H1 (cell line): ENCODE data around the gene CAPN7. TPM values are rescaled to one million over a fixed set of nuclear protein-coding genes. Genes with fewer than 3 reads are reported as not detected.

Experiments used
- CTCF ChIA-PET: fragments of 300-600 bp; sonication (Branson Sonifier 250); formaldehyde crosslinking; loops from one replicate; lab custom pipeline; 2021; ENCODE audit not compliant: partially characterized antibody; lab: Charles Lee
- POLR2A ChIA-PET: fragments of 300-600 bp; sonication (Branson Sonifier 250); formaldehyde crosslinking; loops from one replicate; lab custom pipeline; 2021; ENCODE audit warnings: inconsistent platforms; ENCODE audit not compliant: partially characterized antibody; lab: Charles Lee
- DNase-seq, 2 experiments: peaks; one replicate each; pipeline versions ENCODE4 v3.0.0 to v3.0.0-alpha.2; 2010 to 2022; ENCODE audit warnings: low spot score in 2 of 2, low read depth in 1 of 2, mixed read lengths in 1 of 2
- FAIRE-seq: peaks from 2 replicates; lab custom pipeline; 2011; peaks lifted over from hg19 to GRCh38; lab: Jason Lieb, UNC
- H2AFZ ChIP-seq: 2 replicates; pipeline ENCODE4 v1.8.1; 2012; ENCODE audit warnings: low read length, inconsistent platforms
- H2AK5ac ChIP-seq: 2 replicates; pipeline ENCODE4 v1.6.1; 2013; ENCODE audit warnings: low read depth, low read length
- H2BK120ac ChIP-seq: replicated peaks from 2 replicates; pipeline ENCODE3; 2013; ENCODE audit warnings: low read depth, low read length, inconsistent platforms
- H2BK12ac ChIP-seq: 2 replicates; pipeline ENCODE4 v1.6.1; 2013; ENCODE audit warnings: low read depth, low read length
- H2BK15ac ChIP-seq: 2 replicates; pipeline ENCODE4 v1.6.1; 2013; ENCODE audit warnings: low read length
- H2BK20ac ChIP-seq: 2 replicates; pipeline ENCODE4 v1.6.1; 2013; ENCODE audit warnings: low read length
- H2BK5ac ChIP-seq: 2 replicates; pipeline ENCODE4 v1.6.1; 2013; ENCODE audit warnings: low read depth, low read length
- H3K14ac ChIP-seq: 2 replicates; pipeline ENCODE4 v1.6.1; 2013; ENCODE audit warnings: inconsistent platforms; ENCODE audit not compliant: insufficient read length
- H3K18ac ChIP-seq: 2 replicates; pipeline ENCODE4 v1.6.1; 2013; ENCODE audit warnings: low read length; ENCODE audit errors: extremely low read depth
- H3K23ac ChIP-seq: 2 replicates; pipeline ENCODE4 v1.6.1; 2013; ENCODE audit warnings: inconsistent platforms; ENCODE audit not compliant: insufficient read length
- H3K23me2 ChIP-seq: 2 replicates; pipeline ENCODE4 v1.6.1; 2013; ENCODE audit warnings: low read depth, low read length
- H3K27ac ChIP-seq: 2 replicates; pipeline ENCODE4 v1.6.1; 2011; ENCODE audit warnings: low read depth, low read length, inconsistent platforms
- H3K27me3 ChIP-seq, 4 experiments: replicated peaks in 1 of 4; 1 replicate in 1 of 4; 2 replicates in 3 of 4; pipeline versions ENCODE4 v1.6.1 to v1.8.1; 2011 to 2013; ENCODE audit warnings: low read length in 3 of 4, mild to moderate bottlenecking in 3 of 4, inconsistent platforms in 2 of 4, mixed read lengths in 2 of 4, moderate library complexity in 1 of 4; ENCODE audit not compliant: control insufficient read depth in 3 of 4, insufficient read depth in 3 of 4; ENCODE audit errors: extremely low read depth in 1 of 4
- H3K36me3 ChIP-seq, 4 experiments: 2 replicates each; pipeline versions ENCODE4 v1.6.1 to v1.8.1; 2011 to 2013; ENCODE audit warnings: mild to moderate bottlenecking in 4 of 4, low read length in 3 of 4, moderate library complexity in 2 of 4, control low read depth in 1 of 4, inconsistent platforms in 1 of 4; ENCODE audit not compliant: insufficient read depth in 4 of 4, control insufficient read depth in 2 of 4
- H3K4ac ChIP-seq: replicated peaks from 2 replicates; pipeline ENCODE3; 2013; ENCODE audit warnings: low read length, low read depth, mixed read lengths, inconsistent platforms; ENCODE audit not compliant: insufficient read length
- H3K4me1 ChIP-seq, 4 experiments: replicated peaks in 1 of 4; 1 replicate in 1 of 4; 2 replicates in 3 of 4; pipeline versions ENCODE4 v1.6.1 to v1.8.1; 2011 to 2013; ENCODE audit warnings: low read length in 3 of 4, inconsistent platforms in 2 of 4, mixed read lengths in 1 of 4; ENCODE audit not compliant: insufficient read depth in 4 of 4, control insufficient read depth in 3 of 4
- H3K4me2 ChIP-seq, 2 experiments: 2 replicates each; pipeline versions ENCODE4 v1.6.1 to v1.8.1; 2011 to 2013; ENCODE audit warnings: low read depth in 2 of 2, low read length in 2 of 2, control low read depth in 1 of 2, inconsistent platforms in 1 of 2, mild to moderate bottlenecking in 1 of 2; ENCODE audit not compliant: insufficient read depth in 1 of 2
- H3K4me3 ChIP-seq, 4 experiments: fragments of 200-600, 300-600 bp in 1 of 4; sonication (generic), shearing (Covaris generic), sonication (Bioruptor Twin) in 1 of 4; 2 replicates each; pipeline versions ENCODE4 v1.5.1 to v1.8.1; 2011 to 2016; ENCODE audit warnings: low read length in 4 of 4, low read depth in 3 of 4, control low read depth in 2 of 4, inconsistent platforms in 2 of 4, mild to moderate bottlenecking in 2 of 4, mixed read lengths in 1 of 4, moderate library complexity in 1 of 4; ENCODE audit not compliant: insufficient read depth in 2 of 4; ENCODE audit errors: extremely low read depth in 1 of 4
- H3K56ac ChIP-seq: replicated peaks from 2 replicates; pipeline ENCODE3; 2013; ENCODE audit warnings: low read depth, mild to moderate bottlenecking, mixed read lengths, low read length, inconsistent platforms; ENCODE audit not compliant: insufficient read length
- H3K79me1 ChIP-seq: 2 replicates; pipeline ENCODE4 v1.6.1; 2013; ENCODE audit warnings: low read depth, low read length, control low read depth
- H3K79me2 ChIP-seq, 2 experiments: 2 replicates each; pipeline versions ENCODE4 v1.6.1 to v1.8.1; 2012 to 2013; ENCODE audit warnings: low read length in 2 of 2, mild to moderate bottlenecking in 2 of 2, inconsistent platforms in 1 of 2; ENCODE audit not compliant: insufficient read depth in 2 of 2, control insufficient read depth in 1 of 2
- H3K9ac ChIP-seq, 4 experiments: replicated peaks in 1 of 4; 1 replicate in 1 of 4; 2 replicates in 3 of 4; pipeline versions ENCODE4 v1.6.1 to v1.8.1; 2011 to 2013; ENCODE audit warnings: low read depth in 3 of 4, low read length in 3 of 4, control low read depth in 2 of 4, mild to moderate bottlenecking in 2 of 4, moderate library complexity in 2 of 4, inconsistent platforms in 1 of 4; ENCODE audit errors: extremely low read depth in 1 of 4
- H3K9me3 ChIP-seq, 2 experiments: 2 replicates each; pipeline versions ENCODE4 v1.6.1 to v1.8.1; 2012 to 2013; ENCODE audit warnings: mild to moderate bottlenecking in 2 of 2, moderate library complexity in 2 of 2, control low read depth in 1 of 2, inconsistent platforms in 1 of 2, low read depth in 1 of 2, low read length in 1 of 2, mixed read lengths in 1 of 2; ENCODE audit not compliant: insufficient read depth in 2 of 2
- H4K20me1 ChIP-seq, 2 experiments: replicated peaks in 1 of 2; 2 replicates each; pipeline versions ENCODE3 to v1.8.1; 2011 to 2013; ENCODE audit warnings: inconsistent platforms in 2 of 2, low read length in 2 of 2, mild to moderate bottlenecking in 1 of 2; ENCODE audit not compliant: insufficient read depth in 2 of 2, control insufficient read depth in 1 of 2
- H4K5ac ChIP-seq: 2 replicates; pipeline ENCODE4 v1.6.1; 2013; ENCODE audit warnings: low read length, low read depth, mixed read lengths, inconsistent platforms; ENCODE audit not compliant: insufficient read length
- H4K8ac ChIP-seq: 2 replicates; pipeline ENCODE4 v1.8.0; 2013; ENCODE audit warnings: mild to moderate bottlenecking, moderate library complexity, low read length, inconsistent platforms; ENCODE audit not compliant: insufficient read depth; ENCODE audit errors: extremely low read depth
- H4K91ac ChIP-seq: replicated peaks from 2 replicates; pipeline ENCODE3; 2013; ENCODE audit warnings: low read length, mixed read lengths, inconsistent platforms; ENCODE audit not compliant: insufficient read length
- KDM1A ChIP-seq: fragments of 200-600, 300-600 bp; sonication (generic); IDR thresholded peaks from 2 replicates; pipeline ENCODE4 v1.7.1; 2016; ENCODE audit warnings: mild to moderate bottlenecking, low read length, borderline replicate concordance
- RXRA ChIP-seq: IDR thresholded peaks from 2 replicates; pipeline ENCODE4 v1.6.1; 2011; ENCODE audit warnings: low read depth, mild to moderate bottlenecking, low read length, moderate library complexity; ENCODE audit not compliant: insufficient read depth
- WGBS, 2 experiments: shearing (Covaris generic) in 1 of 2; methylation state at CpG; one replicate each; pipeline versions ENCODE4 v1.1.6 to v1.1.7; 2013 to 2015; ENCODE audit warnings: low lambda C conversion rate in 2 of 2, mixed read lengths in 2 of 2, inconsistent platforms in 1 of 2, low coverage in 1 of 2, missing lambda C conversion rate in 1 of 2; ENCODE audit not compliant: insufficient replicate concordance in 2 of 2, insufficient coverage in 1 of 2, insufficient read length in 1 of 2; ENCODE audit errors: extremely low coverage in 1 of 2, missing lambda C conversion rate in 1 of 2; 5-methylcytosine and 5-hydroxymethylcytosine counted together
- polyA plus RNA-seq, 7 experiments: library from polyadenylated mRNA; depleted of rRNA in 3 of 7; stranded (reverse) in 5 of 7; unstranded in 2 of 7; fragments of >200 nt in 5 of 7; fragments of 200-250 nt in 2 of 7; gene quantifications; 1 replicate in 5 of 7; 2 replicates in 1 of 7; 4 replicates in 1 of 7; pipeline versions ENCODE4 v1.2.1 to v1.2.3, GENCODE V29; 2011 to 2013; ENCODE audit warnings: missing spikeins in 2 of 7, mixed read lengths in 2 of 7
- total RNA-seq: library from RNA; stranded (reverse); fragmentation: NEBNext Ultra II Directional; extraction: Animal tissue kit (Norgen Biotek cat#: 25700); gene quantifications from 2 replicates; pipeline ENCODE4 v1.2.1, GENCODE V29; 2021

The CAPN7 gene
- total and polyA plus RNA-seq, 2 of the 8 experiments (the other 6 are each of a cell fraction or from before 2014, with no cell fraction given) = 5.3 to 13.2 TPM

DNA sequence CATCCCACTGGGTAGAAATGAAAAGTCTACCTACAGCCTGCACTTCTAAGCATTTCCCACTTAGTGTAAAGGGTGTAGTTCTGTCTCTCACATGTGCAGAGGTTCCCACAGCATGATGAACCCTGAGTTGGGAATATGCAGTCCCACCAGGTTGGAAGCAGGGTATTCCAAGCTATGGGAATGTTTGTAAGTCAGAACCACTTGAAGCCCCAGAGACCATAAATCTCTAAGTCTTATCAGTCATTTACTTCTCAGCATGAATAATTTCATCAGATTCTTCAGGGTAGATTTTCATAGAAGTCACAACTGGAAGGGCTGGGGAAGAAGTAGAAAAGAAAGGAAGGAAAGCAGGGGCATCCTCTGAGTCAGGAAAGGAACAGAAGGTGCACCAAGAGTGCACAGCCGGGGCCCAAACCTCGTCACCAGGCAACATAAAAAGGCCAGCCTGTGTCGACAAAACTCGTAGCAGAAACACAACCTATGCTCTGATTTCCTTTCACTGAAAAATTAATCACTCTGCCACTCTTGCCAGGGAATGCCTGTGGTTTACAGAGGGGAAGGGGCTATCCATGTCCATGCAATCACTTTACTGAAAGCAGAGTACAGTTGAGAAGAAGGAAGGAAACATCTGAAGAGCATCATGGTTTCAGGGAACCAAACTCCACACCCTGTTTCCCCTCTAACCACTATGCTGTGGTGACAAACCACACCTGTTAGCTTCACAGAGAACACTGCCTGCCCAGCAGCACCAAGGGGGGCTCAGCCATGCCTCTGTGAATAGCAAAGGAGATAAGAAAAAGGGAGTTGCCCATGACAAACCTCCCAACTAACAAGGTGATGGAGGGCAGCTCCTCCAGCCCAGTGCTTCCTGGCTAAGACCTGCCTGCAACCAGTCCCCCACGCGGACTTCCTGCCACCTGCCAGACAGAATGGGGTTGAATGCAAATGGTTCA lies 85.8 kb downstream of the CAPN7 start:
- H3K9me3 ChIP-seq = no peaks in the 10 kb centered on the region
- H3K23me2 ChIP-seq = no peaks in the 10 kb centered on the region; the same call in 1 of the 2 replicates
- H2BK20ac ChIP-seq = no peak overlapping the region
- no peak overlapping the region for H3K14ac ChIP-seq
- no peak overlapping the region for H3K27ac ChIP-seq
- TF ChIP-seq RXRA = no peak
- no peak for TF ChIP-seq KDM1A
- no peak overlapping the region for H2AK5ac ChIP-seq
- no peaks in the 10 kb centered on the region for H3K79me2 ChIP-seq
- FAIRE-seq = no peak
- POLR2A ChIA-PET = no interaction called here
- DNase-seq = no peak
- no peak overlapping the region for H2BK120ac ChIP-seq
- no peaks in the 10 kb centered on the region for H3K36me3 ChIP-seq
- CTCF ChIA-PET = interaction anchor here (0.9 to 2.4 kb wide), 5 partner anchors 13 to 41 kb away, joined by 3 to 10 read pairs (median 4); partner anchors contain the start of gene SH3BP5
- H2BK12ac ChIP-seq = no peak overlapping the region
- H2BK5ac ChIP-seq = no peak overlapping the region
- no peak overlapping the region for H4K5ac ChIP-seq
- 0 out of 2 replicates have a peak, but pooled peaks cover 2% of the 10 kb centered on the region for H3K79me1 ChIP-seq
- no peak overlapping the region for H3K4ac ChIP-seq
- 94% methylated on average over 6 of the region's 6 CpGs; no CpG with 5 or more reads in 1 of the 2 experiments for WGBS, 2 experiments
- peaks cover 0 to 3% of the 10 kb centered on the region in 2 experiments for H4K20me1 ChIP-seq
- H3K56ac ChIP-seq = no peak overlapping the region
- no peak overlapping the region for H2BK15ac ChIP-seq
- H3K18ac ChIP-seq = no peak overlapping the region
- H3K9ac ChIP-seq = no peak overlapping the region
- H3K27me3 ChIP-seq = no peaks in the 10 kb centered on the region
- H4K91ac ChIP-seq = no peak overlapping the region
- no peak overlapping the region for H3K4me3 ChIP-seq
- no peaks in the 10 kb centered on the region for H3K4me1 ChIP-seq
- no peak overlapping the region for H4K8ac ChIP-seq
- no peak overlapping the region for H3K4me2 ChIP-seq
- H3K23ac ChIP-seq = no peak overlapping the region
- H2AFZ ChIP-seq = no peak overlapping the region
